Effector CD4-positive, alpha-beta T cell (primary cell): ENCODE results near the gene ANKRD55.
"Not testable (repeated sequence)": the region's sequence is repeated elsewhere in the genome, so short reads cannot be mapped to it uniquely, and the experiment has no call there.

ENCODE experiments used
- DNase-seq: peaks from one replicate; pipeline ENCODE4 v3.0.0-alpha.2; 2020

The ANKRD55 gene

GRCh38 chr5:56166671-56167385 lies 66.3 kb downstream of the ANKRD55 start:
- DNase-seq: no peak

- DNase-seq: no peak
These were observed 68.8 kb downstream of the ANKRD55 start for GRCh38 chr5:56164376-56164775.

- DNase-seq: no peak
These were observed 71.2 kb downstream of the ANKRD55 start for GRCh38 chr5:56161927-56162326.

GRCh38 chr5:56161439-56161823 lies 71.7 kb downstream of the ANKRD55 start:
- no peak for DNase-seq

- no peak for DNase-seq
These were observed 72.2 kb downstream of the ANKRD55 start for GRCh38 chr5:56160723-56161438.

GRCh38 chr5:56159521-56159947 lies 73.6 kb downstream of the ANKRD55 start:
- DNase-seq: no peak

GRCh38 chr5:56158331-56158960 lies 74.7 kb downstream of the ANKRD55 start:
- DNase-seq: no peak

- not testable (repeated sequence) for DNase-seq
These were observed 75.9 kb downstream of the ANKRD55 start for GRCh38 chr5:56157191-56157621.

- not testable (repeated sequence) for DNase-seq
These were observed 76.4 kb downstream of the ANKRD55 start for GRCh38 chr5:56156585-56157190.

GRCh38 chr5:56155992-56156584 lies 77.0 kb downstream of the ANKRD55 start:
- DNase-seq: no peak

- no peak for DNase-seq
These were observed 78.2 kb downstream of the ANKRD55 start for GRCh38 chr5:56154732-56155484.

GRCh38 chr5:56152437-56152836 lies 80.7 kb downstream of the ANKRD55 start:
- no peak for DNase-seq

GRCh38 chr5:56150756-56151155 lies 82.4 kb downstream of the ANKRD55 start:
- not testable (repeated sequence) for DNase-seq

- DNase-seq: peak; percentile 19
These were observed 84.6 kb downstream of the ANKRD55 start for GRCh38 chr5:56148453-56148971.

GRCh38 chr5:56147659-56148230 lies 85.4 kb downstream of the ANKRD55 start:
- DNase-seq: no peak

- no peak for DNase-seq
These were observed 86.0 kb downstream of the ANKRD55 start for GRCh38 chr5:56147106-56147505.

GRCh38 chr5:56146674-56147073 lies 86.5 kb downstream of the ANKRD55 start:
- no peak for DNase-seq

- DNase-seq: no peak
These were observed 87.6 kb downstream of the ANKRD55 start for GRCh38 chr5:56145511-56145910.

- no peak for DNase-seq
These were observed 88.0 kb downstream of the ANKRD55 start for GRCh38 chr5:56145106-56145505.

- DNase-seq: no peak
These were observed 88.9 kb downstream of the ANKRD55 start for GRCh38 chr5:56144211-56144610.

- DNase-seq: no peak
These were observed 89.8 kb downstream of the ANKRD55 start for GRCh38 chr5:56143373-56143714.
